Putamen (tissue), 1 donor: Measurements from ENCODE around the gene ZNF239.
"Not testable (repeated sequence)": the region's sequence is repeated elsewhere in the genome, so short reads cannot be mapped to it uniquely, and the experiment has no call there.

Source experiments
- DNase-seq: peaks from one replicate; pipeline ENCODE4 v3.0.0-alpha.2; 2016; ENCODE audit warnings: low spot score

The ZNF239 gene

GRCh38 chr10:43574001-43574892, at the start of gene ZNF239:
Gene ZNF239 (minus strand): TSS chr10:43574616. CDS start chr10:43558079, 16,537 bp downstream.
- DNase-seq = peak; percentile 87

GRCh38 chr10:43623351-43623750, 48.9 kb upstream of the ZNF239 start:
- DNase-seq = peak; percentile 16

- DNase-seq = no peak
Observed at GRCh38 chr10:43622038-43622437, 47.6 kb upstream of the ZNF239 start.

DNA sequence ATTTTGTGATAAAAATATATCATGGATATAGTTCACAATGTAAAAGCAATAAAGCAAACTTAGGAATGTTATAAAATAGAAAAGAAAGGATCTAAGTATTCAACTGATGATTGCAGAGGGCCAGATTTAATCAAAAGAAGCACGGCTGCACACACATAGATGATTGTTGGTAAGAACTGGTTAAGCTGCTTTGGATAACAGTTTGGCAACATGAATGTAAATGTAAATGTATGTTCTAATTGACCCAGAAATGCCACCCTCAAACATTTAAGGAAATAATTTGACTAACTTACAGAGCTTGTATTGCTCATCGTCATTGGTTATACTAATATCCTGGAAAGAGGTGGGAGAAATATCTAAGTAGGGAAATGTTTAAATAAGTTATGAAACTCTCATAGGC, 45.0 kb upstream of the ZNF239 start:
- DNase-seq = no peak

- DNase-seq = no peak
Observed at GRCh38 chr10:43616697-43617370, 42.4 kb upstream of the ZNF239 start.

GRCh38 chr10:43610636-43611035, 36.2 kb upstream of the ZNF239 start:
- no peak for DNase-seq

DNA sequence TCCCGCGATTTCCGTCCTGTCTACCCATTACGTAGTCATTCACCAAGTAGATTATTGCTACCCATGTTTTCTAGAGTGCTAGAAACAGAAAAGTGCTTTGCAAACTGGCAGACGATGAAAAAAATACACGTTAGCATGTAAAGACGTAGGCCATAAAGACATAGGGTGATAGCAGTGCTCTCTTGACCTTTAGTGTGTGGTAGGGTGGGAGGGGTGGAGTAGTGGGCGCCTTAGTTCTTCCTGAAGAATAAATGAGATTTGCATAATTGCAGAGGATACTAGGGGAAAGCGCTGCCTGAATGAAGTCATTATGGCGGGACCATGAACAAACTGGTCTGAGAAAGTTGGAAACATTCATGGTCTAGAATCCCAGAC, 32.8 kb upstream of the ZNF239 start:
- no peak for DNase-seq

DNA sequence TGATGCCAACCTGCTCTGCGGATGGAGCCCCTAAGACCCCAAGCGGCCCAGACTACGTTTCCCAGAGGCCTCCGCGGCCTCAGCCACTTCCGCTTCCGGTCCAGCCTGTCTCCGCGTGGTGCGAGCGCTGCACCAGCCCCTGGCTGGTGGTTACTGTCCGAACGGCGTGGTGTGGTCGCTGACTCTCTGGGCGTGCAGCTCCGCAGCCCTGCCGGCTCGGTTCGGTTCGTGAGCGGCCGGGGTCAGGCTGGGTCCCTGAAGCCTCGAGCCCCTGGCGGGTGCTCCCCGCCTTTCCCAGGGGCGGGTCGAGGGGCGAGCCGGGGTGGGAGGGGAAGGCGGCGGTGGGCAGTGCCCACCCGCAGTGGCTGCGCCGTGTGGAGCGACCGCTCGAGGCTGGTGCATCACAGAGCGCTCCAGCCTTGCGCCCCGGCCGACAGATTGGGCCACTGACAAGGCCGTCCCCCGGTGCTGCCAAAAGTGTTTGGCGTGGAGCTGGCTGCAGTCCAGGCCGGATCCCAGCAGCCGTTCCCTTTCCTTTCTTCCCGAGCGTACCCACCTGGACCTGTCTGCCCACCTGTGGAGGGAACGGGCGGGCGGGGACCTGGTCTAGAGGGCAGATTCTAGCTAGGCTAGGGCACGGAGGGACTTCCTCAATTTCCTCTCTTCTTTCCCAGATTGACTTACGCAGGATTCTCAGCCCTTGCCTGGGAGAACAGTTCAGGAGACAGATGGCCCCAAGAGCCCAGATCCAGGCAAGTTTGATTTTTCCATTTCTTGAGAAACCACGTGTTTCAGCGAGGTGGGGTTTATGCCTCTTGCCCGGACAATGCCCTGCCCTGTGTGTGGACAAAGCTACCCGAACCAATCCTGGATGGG, 32.1 kb upstream of the ZNF239 start, which contains the start of gene ZNF485:
Gene ZNF485 (plus strand): TSS at position 116 of the 876 bp plus-strand sequence. CDS start 613 bp downstream, at position 729.
- DNase-seq = peak; percentile 74

GRCh38 chr10:43605850-43606322, 31.5 kb upstream of the ZNF239 start:
- DNase-seq = peak; percentile 11

- not testable (repeated sequence) for DNase-seq
Observed at GRCh38 chr10:43601576-43601975, 27.2 kb upstream of the ZNF239 start.

GRCh38 chr10:43599333-43599732, 24.9 kb upstream of the ZNF239 start:
- no peak for DNase-seq

GRCh38 chr10:43598446-43598845, 24.0 kb upstream of the ZNF239 start:
- DNase-seq = no peak

DNA sequence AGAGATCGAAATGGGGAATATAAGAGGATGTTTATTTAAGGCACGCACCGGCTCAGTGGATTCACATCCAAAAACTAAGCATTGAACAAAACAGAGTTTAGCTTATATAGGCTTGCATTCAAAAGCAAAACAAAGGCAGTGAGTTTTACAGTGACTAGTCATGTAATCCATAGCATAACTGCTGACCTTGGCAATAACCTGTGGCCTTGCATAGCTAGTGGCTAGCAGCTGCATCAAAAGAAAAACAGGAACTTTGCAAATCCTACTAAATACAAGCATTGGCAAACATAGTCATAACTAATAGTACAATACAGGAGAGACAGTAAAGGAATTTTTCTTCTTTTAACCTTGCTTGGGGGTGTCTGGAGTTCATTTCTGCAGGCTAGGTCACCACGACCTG, 22.1 kb upstream of the ZNF239 start:
- no peak for DNase-seq

DNA sequence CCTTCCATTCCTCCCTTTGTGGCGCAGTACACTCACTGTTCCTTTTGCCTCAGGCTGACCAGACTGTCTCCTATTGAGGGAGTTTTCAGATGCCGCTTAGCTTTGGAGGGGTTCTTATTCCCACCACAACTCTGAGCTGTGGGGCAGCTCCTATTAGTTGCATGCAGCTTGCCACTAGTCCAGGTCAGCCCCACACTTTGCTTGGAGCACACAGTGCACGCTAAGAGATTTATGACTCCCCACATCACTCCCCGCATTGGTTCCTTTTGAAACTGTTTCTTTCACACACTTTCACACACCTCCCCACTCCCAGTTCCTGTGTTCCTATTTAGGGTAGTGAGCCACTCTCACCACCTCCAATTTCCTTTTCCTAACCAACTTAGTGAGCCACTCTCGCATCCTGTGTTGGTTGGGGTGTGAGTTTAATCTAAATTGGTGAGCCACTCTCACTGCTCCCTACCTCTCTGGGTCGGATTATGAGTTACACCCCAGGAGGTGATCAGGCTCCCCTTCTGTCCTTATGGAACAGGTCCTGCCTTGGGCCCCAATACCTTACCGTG, 21.4 kb upstream of the ZNF239 start:
- no peak for DNase-seq

DNA sequence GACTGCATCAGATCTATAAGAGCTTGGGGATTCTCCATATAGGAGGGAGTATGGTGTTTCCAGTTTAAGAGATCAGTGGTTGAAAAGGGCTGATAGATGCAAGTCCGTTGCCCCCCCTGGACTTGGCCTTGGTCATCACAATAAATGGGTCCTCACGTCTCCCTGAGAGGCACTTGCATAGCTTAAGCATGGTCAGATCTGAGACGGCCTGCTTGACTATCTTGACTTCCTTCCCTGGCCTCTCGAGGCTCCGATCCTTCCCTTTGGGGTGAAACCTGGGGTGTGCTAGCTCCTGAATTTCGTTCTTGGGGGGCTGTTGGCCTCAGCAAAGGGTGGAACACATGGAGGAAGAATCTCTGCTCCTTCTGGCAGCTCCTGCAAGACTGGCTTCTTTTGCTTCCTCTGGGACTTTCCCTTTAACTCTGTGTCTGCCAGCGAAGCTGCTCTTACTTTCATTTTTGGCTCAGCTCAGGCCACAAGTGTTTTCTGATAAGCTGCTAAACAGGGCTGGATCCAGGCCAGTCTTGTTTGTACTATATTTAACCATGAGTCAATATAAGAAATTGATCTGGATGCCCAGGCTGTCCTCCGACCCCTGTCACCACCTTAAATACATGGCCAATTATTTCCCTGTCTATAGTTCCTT, 20.7 kb upstream of the ZNF239 start:
- DNase-seq = no peak

- no peak for DNase-seq
Observed at GRCh38 chr10:43591303-43591904, 17.0 kb upstream of the ZNF239 start.

- DNase-seq = not testable (repeated sequence)
Observed at GRCh38 chr10:43586730-43587115, 12.3 kb upstream of the ZNF239 start.

DNA sequence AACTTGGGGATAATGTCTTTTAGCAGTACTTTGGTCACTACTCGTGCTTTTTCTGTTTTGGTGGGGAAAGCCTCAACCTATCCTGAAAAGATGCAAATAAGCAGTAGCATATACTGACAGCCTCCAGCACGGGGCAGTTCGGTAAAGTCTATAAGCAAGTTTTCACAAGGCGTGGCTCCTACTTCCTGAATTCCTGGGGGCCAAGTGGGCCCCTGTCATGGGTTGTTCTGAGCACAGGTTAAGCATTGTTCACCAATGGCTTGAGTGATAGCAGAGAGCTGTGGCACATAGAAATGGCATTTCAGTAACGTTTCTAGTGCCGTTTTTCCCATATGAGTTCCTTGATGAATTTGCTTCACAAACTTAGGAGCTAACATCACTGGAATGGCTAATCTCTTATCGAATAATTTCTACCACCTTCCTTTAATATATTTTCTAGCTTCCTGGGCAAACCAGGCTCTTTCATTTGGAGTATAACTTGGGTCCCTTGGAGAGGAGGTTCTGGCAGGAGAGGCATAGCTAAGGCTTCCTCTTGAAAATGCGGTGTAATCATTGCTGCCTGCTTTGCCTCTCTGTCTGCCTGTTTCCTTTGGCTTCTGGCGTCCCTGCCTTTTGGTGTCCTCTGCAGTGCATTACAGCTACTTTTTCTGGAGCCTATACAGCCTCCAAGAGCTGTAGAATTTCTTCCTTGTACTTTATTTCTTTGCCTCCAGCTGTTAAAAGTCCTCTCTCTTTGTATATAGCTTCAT, 11.7 kb upstream of the ZNF239 start:
- no peak for DNase-seq

DNA sequence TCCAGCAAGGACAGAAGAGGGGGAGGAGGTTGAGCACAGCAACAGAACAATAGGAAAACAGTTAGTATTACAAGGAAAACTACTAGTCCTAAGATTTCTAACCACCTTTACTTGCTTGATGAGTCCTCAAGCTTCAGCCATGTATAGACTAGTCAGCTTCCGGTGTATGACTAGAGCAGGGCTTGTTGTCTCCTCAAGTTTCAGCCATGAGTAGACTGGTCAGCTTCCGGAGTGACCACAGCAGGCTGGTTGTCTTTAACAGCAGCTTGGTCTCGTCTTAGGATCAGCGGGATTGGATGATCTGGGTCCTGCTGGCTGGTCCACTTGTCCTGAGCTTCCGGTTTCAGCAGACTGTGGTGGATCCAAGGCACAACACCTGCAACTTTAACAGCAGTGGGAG, 10.6 kb upstream of the ZNF239 start:
- DNase-seq = no peak

DNA sequence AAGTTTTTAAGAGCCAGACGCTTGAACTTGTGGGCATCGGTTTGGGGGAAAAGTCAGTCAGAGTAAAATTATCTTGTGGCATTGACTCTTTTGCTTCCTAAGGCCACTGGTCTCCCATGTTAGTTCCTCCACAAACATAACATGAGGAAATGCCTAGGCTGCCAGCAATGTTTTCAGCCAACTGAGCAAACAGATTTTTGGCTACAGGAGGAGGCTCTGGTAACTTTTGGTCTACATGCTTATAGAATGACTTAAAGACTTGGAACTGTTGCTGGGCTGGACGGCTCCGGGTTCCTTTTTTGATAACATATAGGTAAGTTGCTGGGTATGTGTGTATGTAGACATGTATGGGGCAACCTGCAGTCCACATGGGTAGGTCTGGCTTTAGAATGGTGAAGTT, 9.6 kb upstream of the ZNF239 start:
- DNase-seq = no peak
